ENCODE measurements around the gene PLXNB3.
"Not testable (repeated sequence)": the region's sequence is repeated elsewhere in the genome, so short reads cannot be mapped to it uniquely, and the experiment has no call there.

The PLXNB3 gene

DNA sequence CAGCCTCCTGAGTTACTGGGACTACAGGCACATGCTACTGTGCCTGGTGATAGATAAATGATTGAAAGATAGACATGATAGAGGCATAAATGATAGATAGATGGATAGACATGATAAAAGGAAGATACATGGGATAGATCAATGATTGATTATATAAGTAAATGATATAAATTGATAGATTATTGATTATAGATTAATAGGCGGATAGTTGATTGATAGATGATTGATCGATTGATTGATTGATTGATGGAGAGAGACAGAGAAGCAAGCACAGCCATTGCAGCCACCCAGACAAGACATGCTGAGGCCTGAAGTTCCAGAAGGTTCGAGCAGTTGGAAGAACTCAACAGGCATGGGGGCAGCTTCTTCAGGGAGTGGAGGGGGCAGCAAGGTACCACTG lies 17.7 kb upstream of the PLXNB3 start:
- no peak overlapping the region for H3K4me3 ChIP-seq (ENCODE audit: control insufficient read depth, low read depth, low read length)
- DNase-seq (ENCODE audit: low read depth): no peak
- TF ChIP-seq, protein P1, sequence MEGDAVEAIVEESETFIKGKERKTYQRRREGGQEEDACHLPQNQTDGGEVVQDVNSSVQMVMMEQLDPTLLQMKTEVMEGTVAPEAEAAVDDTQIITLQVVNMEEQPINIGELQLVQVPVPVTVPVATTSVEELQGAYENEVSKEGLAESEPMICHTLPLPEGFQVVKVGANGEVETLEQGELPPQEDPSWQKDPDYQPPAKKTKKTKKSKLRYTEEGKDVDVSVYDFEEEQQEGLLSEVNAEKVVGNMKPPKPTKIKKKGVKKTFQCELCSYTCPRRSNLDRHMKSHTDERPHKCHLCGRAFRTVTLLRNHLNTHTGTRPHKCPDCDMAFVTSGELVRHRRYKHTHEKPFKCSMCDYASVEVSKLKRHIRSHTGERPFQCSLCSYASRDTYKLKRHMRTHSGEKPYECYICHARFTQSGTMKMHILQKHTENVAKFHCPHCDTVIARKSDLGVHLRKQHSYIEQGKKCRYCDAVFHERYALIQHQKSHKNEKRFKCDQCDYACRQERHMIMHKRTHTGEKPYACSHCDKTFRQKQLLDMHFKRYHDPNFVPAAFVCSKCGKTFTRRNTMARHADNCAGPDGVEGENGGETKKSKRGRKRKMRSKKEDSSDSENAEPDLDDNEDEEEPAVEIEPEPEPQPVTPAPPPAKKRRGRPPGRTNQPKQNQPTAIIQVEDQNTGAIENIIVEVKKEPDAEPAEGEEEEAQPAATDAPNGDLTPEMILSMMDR (IDR thresholded peaks at IDR 0.05; ENCODE audit: control insufficient read depth, insufficient read depth, low read depth, low read length, missing control alignments): no peak

DNA sequence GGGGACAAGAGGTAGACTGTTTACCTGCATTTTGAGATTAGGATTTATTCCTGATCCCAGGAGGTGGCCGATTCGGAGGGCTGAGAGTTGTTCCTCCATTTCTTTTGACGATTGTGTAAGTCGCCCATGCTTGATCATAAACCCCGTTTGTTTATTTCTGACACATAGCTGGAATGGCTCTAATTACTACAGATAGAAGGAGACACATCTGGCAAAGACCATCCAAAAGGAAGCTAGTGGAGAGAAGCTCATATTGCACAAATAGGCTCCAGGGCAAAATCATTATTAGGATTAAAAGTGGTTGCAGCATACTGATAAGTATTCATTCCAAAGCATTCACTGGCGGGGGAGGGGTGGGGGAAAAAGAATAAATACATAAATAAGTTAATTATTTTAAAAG lies 17.1 kb upstream of the PLXNB3 start:
- H3K4me3 ChIP-seq (ENCODE audit: control insufficient read depth, low read depth, low read length); DNase-seq (ENCODE audit: low read depth): not testable (repeated sequence)

DNA sequence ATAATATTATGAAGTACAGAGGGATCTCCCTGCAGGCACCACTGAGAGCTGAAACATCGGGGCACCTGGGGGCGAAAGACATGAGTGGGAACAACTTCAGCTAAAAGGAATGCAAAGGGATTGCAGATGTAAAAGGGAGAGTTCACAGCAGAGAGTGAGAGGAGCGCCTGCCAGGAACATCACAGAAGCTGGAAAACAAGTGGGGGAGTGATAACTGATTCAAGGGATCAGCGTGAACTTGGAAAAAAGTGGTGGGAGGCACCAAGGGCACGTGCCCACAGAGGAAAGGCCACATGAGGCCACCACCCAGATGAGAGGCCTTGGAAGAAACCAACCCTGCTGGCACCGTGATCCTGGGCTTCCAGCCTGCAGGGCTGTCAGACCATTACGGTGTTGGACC lies 15.0 kb upstream of the PLXNB3 start:
- not testable (repeated sequence) for H3K4me3 ChIP-seq (ENCODE audit: control insufficient read depth, low read depth, low read length)

DNA sequence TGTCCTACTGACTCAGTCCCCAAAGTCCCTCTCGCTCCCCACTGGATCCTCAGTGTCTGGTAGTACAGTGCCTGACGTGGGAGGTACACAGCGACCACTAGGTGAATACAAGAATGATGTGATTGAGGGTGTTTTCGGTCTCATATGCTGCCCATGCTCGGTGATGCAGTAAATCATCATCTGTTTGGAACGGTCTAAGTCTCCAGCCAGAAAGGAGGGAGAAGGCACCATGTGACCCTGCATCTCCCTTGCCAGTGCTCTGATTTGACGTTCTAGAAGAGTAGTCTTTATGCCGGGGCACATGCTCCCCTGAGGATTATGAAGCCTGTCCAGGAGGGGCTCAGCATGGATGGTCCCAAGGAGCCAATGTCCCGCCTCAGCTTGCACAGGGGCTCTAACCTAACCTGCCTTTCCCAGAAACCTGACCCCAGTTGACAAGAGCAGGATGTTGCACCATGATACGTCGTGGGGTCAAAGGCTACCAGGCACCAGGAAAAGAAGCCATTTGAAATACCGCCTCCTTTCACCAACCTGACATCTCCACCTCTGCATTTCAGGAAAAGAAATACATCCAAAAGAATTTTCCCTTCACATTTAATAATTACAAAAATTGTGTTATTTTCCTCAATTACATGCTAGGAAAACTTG lies 13.8 kb upstream of the PLXNB3 start:
- DNase-seq (ENCODE audit: low read depth): no peak
- no peak overlapping the region for H3K4me3 ChIP-seq (ENCODE audit: control insufficient read depth, low read depth, low read length)
- TF ChIP-seq, protein P1 (IDR thresholded peaks at IDR 0.05; ENCODE audit: control insufficient read depth, insufficient read depth, low read depth, low read length, missing control alignments): no peak

More for the DNA sequence above, 15.0 kb upstream of the PLXNB3 start:
- not testable (repeated sequence) for DNase-seq (ENCODE audit: low read depth)

DNA sequence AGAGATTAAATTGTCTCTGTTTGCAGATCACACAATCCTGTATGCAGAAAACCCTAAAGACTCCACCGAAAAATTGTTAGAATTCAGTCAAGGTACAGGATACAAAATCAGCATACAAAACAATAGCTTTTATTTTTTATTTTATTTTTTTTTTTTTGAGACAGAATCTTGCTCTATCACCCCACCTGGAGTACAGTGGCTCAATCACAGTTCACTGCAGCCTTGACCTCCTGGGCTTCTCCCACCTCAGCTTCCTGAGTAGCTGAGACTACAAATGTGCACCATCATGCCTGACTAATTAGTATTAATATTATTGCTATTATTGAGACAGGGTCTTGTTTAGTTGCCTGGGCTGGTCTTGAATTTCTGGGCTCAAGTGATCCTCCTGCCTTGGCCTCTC lies 8.9 kb upstream of the PLXNB3 start:
- DNase-seq (ENCODE audit: low read depth): no peak
- H3K4me3 ChIP-seq (ENCODE audit: control insufficient read depth, low read depth, low read length): no peak overlapping the region
- TF ChIP-seq, protein P1 (IDR thresholded peaks at IDR 0.05; ENCODE audit: control insufficient read depth, insufficient read depth, low read depth, low read length, missing control alignments): no peak

DNA sequence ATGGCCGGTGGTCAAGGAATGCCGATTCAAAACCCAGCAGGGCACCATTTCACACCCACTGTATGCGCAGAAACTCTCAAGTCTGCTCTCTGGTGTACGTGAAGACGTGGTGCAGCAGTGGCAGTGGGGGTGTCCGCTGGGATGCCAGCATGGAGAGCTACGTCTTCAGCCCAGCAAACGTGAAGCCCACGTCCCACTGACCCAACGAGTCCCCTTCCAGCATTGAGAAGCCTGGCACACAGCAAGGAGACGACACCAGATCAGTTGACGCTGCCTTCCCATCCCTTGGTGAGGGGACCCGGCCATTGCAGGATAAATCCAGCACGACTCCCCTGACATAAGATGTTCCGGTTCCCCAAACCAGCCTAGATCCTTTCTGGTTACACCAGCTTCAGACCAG lies 2.2 kb upstream of the PLXNB3 start:
- DNase-seq (ENCODE audit: low read depth): no peak
- H3K4me3 ChIP-seq (ENCODE audit: control insufficient read depth, low read depth, low read length): no peak overlapping the region
- TF ChIP-seq, protein P1 (IDR thresholded peaks at IDR 0.05; ENCODE audit: control insufficient read depth, insufficient read depth, low read depth, low read length, missing control alignments): no peak

DNA sequence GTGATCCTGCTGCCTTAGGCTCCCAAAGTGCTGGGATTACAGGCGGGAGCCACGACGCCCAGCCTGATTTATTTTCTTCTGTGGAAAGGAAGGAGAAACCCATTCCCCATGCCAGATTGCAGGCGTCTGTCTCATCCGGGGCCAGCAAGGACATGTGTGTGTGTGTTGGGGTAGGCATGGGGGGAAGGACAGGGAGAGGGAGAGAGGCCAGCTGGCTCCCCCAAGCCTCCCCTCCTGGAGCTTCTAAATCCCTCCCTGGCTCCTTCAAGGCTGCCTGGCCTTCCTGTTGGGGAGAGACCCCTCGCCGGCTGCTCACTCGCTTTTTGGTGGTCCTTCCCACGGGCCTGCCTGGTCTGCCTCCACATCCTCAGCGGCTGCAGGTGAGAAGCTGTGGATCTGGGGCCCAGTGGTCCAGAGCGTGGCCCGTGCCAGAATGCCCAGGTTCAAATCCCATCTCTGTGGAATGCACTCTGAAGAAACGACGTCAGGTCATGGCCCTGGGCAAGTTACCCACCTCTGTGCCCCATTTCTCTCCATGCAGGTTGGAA lies 1.3 kb upstream of the PLXNB3 start:
- TF ChIP-seq, protein P1 (IDR thresholded peaks at IDR 0.05; ENCODE audit: control insufficient read depth, insufficient read depth, low read depth, low read length, missing control alignments): no peak
- no peak overlapping the region for H3K4me3 ChIP-seq (ENCODE audit: control insufficient read depth, low read depth, low read length)
- DNase-seq (ENCODE audit: low read depth): no peak
